HG02759 (cell line): Measurements from ENCODE around the gene CISTR.
"Not testable (repeated sequence)": the region's sequence is repeated elsewhere in the genome, so short reads cannot be mapped to it uniquely, and the experiment has no call there.

ENCODE experiments used
- ATAC-seq: cut with Tn5 transposase; IDR thresholded peaks from one replicate; pipeline ENCODE4 v1.9.1; 2021; ENCODE audit warnings: mild to moderate bottlenecking, moderate library complexity; ENCODE audit not compliant: unreplicated experiment

Gene CISTR

GRCh38 chr12:53764615-53765014 is 12.8 kb upstream of the CISTR start:
- ATAC-seq: no peak

GRCh38 chr12:53762793-53763192 is 11.0 kb upstream of the CISTR start:
- ATAC-seq: not testable (repeated sequence)

DNA sequence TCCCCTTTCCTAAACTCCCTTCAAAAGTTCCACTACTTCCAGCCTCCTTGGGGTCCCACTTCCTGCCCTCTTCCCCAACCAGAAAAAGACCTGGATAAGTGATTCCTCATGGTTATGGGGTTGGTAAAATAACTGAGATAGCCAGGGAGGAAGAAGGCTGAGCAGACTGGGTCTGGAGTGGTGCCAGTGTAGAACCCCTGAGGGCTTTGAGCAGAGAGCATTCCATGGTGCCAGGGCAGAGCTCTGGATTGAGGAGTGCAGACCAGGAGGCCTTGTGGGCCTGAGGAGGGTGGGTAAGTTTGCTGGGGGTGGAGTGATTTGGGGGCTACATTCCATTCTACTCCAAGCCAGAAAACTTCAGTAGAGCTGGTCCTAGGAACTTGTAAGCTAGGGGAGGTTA is 9.5 kb upstream of the CISTR start:
- ATAC-seq: no peak

DNA sequence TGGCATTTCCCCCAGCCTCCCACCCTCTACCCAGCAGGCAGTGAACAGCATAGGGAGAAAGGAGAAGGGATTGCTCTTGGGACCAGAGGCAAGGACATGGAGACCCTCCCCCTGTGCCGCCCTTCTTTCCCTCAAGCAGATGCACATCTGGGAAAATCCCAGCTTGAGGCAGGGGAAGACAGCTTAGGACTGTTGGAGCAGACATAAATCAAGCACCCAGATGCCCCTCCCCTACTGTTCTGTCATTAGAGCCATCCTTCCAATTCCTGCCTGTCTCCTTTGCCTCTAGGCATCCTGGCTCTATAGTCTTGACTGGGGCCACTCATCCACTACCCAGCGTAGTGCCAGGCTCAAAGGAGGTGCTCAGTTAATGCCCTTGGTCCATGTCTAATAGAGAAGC is 7.5 kb upstream of the CISTR start:
- no peak for ATAC-seq

- no peak for ATAC-seq
Measured at GRCh38 chr12:53758730-53759103, 6.9 kb upstream of the CISTR start.

DNA sequence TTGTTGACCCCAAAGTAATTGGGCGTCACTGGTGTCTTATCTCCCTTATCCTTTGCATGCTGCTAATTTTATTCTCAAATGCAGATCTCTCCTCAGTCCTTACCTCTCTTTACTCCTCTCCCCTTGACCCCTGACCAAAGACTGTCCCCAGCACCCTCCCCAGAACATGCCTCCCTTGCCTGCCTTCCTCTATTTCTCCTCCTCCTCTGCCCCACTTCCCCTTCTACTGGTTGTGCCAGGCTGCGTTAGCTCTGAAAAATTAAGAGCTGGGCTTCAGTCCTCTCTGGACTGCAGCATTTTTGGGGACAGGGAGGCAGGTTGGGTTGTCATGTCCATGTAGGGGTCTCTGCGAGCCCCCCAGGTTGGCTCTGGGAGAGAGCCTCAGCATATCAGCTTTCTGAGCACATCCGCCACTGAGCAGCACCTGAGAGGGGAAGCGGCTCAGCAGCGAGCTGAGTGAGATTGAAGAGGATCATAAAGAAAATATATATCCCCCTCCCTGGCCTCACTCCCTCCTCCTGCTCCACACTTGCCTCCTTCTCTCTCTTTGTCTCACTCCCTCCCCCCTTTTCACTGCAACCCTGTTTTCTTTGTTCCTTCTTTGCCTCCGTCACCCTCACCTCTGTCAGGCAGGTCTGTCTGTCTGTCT is 6.4 kb upstream of the CISTR start:
- no peak for ATAC-seq

- peak; percentile 76 for ATAC-seq
Measured at GRCh38 chr12:53757101-53757770, 5.5 kb upstream of the CISTR start.

DNA sequence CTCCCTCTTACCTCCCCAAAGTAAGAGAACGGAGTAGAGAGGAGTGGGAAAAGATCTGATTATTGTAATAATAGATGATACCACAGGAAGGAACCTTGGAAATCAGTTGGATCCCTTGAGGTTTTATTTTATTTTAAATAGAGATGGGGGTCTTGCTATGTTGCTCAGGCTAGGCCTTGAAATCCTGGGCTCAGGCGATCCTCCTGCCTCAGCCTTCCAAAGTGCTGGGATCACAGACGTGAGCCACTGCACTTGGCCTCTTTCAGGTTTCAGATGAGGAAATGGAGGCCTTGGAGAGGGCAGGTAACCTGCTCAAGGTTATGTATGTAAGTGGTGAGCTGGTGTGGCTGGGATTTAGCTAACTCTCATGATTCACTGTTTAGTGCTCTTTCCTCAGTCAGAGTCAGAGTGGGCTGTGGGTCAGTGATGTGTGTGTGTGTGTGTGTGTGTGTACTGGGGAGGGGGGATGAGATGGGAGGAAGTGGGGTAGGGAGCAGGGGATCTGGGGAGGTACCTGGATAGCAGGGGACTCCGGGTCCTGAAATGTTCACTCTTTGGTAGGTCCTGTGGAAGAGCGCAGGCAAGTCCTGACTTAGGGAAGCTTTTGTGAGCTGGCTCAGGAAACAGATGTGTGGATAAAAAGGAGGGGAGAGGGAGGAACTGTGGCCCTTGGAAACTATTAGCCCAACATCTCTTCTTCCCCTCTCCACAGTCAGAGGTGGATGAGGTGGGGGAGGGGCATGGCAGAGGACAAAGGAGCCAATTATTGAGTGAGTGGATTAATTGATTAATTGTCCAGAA is 4.7 kb upstream of the CISTR start:
- peak; percentile 5 for ATAC-seq

DNA sequence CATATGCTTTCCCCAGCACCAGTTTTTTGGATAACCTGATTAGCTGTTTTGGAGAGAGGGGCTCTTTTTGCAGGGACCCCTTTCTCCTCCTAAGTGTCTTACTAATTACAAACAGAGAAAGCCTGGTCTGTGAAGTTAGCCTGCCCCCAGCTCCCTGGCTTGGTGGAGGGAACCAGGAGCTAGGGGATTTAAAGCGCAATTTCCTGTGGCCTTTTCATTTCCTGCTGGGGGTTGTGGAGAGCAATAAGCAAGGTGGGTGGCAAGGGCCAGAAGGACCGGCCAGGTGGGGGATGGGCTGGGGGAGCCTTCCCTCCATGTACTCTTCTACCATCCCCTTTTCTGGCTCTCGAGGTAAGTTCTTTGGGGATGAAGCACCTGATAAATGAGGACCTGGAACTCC is 4.1 kb upstream of the CISTR start:
- ATAC-seq: no peak

DNA sequence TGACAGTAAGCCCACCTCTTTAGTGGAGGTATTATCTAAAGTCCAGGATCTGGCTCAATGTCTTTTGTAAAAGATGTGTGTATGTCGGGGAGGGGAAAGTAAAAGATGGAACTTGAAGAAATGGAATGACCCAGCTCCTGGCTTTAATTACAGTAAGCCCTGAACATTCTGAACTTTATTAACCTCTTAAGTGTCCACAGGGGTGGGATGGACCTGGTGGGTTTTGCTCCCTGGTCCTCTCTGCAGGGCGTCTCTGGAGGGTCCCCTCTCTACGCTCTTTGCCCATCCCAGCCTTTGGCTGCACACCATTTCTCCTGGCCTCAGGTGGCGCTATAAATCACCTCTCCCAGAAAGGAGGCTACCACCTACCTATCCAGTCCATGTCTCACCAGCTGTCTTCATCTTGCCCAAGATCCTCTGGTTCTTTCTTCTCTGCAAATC is 3.7 kb upstream of the CISTR start:
- ATAC-seq: no peak

DNA sequence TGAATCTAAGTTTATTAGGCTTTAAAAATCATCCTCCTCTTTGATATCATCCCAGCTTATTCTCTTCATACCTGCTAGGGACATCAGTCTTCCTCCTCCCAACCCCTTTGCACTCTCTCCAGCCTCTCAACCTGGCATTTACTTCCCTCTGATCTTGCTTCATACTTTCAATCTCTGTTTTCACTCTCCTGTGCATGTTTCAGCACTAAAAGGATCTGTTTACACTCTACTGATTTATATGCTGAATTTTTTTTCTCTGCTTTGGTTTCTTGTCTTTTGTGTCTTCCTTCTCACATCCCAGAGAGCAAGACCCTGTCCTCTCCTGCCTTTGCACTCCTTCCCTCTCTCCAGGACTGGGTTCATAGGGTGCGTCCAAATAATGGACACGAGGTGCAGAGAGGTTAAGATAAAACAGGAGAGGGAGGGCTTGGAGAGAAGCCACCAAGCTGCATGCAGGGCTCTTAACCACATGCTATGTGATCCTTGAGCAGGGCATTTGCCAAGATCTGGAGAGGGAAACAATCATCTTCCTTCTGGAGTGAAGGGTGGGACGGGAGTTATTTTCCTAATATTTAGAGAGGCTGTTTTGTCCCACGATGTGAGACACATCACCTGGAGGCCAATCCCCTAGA is 3.0 kb upstream of the CISTR start:
- ATAC-seq: no peak

GRCh38 chr12:53754188-53754585 is 2.4 kb upstream of the CISTR start:
- ATAC-seq: no peak

DNA sequence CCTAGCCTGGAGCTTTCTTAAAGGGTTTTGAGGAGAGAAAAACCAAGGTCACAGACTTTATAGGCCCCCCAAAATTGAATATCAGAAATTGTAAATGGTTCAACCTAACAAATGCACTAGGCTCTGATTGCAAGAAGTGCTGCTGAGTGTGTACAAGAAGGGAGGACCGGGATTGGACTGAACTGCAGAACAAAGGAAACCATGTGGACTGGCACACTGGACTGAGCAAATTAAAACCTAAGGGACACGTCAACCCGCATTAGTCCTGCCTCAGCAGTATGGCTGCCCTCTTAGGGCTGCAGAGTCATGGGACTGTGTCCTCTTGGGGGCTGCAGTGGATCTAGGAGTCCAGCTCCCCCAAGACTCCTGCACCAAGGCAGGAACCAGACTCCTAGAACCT is 842 bp upstream of the CISTR start:
- no peak for ATAC-seq

GRCh38 chr12:53752192-53752601 is 418 bp upstream of the CISTR start:
- ATAC-seq: no peak

DNA sequence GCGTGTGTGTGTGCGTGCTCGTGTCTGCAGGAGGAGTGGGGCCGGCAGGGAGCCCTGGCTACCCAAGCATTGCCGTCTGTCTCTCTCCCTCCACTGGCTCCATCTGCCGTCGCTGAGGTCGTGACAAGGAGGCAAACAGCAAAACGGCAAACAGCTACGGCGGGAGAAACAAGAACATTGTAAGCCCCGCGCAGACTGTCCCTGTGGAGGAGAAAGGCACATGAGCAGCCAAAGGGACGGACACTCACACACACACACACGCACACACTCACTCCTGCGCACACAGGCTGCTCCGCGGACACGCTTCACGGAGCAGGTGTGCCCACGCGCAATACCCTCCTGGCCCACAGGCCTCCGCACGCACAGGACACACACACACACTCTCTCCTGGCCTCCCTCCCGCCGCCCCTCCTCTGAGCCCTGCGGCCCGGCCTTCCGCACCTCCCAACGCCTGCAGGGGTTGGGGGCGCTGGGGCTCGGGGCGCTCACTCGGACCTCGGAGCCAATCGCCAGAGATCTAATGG is 905 bp downstream of the CISTR start:
- ATAC-seq: peak; percentile 42

DNA sequence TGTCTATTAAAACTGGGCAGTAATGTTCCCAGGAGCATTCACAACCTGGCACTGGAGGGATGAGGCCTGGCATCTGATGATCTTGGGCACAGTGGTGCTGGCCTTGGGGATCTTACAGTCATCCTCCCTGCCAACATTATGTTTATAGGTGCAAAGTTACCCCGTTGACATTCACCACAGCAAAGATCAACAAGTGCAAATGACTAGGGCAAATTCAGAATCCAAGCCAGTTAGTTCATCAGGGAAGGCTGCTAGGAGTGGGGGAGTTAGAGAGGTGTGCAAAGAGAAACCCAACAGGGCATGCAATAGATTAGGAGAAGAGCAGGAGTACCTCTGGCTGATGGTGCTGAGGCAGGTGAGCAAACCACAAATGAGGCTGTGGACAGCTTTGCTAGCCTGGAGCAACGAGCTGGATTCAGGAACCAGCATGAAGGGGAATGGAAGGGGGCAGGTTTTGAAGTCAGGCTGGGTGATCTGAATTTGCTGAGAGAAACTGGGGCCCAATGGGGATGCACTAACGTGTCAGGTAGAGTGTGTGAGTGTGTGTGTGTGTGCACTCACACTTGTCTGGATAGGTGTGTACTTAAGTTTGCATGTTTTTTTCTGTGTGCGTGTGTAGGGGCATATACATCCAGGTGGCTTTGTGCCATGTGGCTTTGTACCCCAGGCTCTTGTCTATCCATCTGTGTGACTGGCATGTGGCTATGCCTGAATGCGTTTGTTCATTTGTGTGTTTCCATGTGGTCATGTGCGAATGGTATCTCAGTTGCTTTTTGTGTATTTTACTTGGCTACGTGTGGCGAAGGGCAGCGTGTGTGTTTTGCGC is 1.6 kb downstream of the CISTR start:
- no peak for ATAC-seq

DNA sequence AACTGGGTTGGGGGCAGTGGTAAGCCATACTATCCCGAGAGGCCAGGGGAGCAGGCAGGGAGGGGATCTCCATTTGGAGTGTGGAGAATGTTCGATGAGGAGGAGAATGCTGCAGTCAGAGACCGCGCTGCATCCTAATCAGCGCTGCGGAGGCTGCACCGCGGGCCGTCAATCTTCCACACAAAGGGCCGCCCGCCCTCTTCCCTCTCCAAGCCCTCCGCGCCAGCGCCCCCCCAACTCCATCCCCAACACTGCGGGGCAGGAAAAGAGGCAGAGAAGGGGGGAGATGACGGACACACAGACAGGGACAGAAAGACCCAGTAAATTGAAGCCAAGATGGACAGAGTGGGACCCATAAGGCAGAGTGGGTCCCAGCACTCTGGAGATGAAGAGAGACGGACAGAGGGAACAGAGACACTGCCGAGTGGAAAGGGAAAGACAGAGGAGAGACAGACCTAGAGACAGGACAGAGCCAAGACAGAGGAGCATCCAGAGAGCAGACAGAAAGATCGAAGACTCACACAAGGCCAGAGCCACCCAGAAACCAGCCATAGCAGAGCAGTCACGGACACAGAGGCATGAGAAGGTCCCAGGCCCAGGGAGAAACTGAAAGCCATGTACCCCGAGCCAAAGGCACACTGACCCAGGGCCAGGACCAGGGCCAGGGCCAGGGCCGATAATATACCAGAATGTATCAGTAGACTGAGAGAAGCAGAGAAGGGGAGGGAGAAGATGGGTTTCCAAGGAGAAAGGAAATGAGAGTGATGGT is 3.5 kb downstream of the CISTR start:
- no peak for ATAC-seq

DNA sequence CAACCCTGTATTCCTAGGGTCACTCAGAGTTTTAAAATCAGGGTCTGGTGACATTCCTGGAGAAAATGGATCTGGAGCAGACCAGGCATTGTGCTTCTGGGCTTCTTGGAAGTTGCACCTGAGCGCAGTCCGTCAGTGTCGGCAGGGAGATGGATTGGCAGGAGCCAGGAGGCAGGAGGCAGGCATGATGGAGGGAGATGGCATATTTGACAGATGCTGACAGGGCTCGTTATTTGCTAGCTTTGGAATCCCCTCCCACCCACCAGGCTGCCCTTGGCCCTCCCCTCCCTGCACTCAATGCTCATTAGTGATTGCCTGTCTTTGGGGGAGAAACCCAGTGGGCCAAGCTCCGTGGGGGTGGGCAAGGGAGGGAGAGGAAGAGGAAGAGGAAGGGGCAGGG is 4.7 kb downstream of the CISTR start:
- no peak for ATAC-seq

- ATAC-seq: no peak
Measured at GRCh38 chr12:53746592-53747092, 5.1 kb downstream of the CISTR start.

DNA sequence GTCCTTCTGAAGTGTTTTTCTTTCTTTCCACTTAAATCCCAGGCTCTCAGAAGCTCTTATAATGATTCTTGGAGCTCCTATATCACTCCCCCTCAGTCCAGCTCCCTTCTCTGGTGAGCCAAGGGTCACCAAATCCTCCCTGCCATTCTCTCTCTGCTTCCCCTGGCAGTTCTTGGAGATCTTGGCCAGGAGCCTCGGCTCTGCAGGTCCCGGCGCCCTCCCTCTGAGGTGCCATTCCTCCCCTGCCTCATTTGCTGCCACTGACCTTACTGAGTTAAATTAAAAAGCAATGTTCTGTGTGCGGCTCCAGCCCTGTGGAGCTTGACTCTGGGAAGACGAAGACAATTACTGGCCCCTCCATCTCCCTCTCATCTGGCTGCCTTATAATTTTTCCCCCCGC is 7.0 kb downstream of the CISTR start:
- ATAC-seq: no peak
